GM21360 (cell line): Measurements from ENCODE around the gene KRTAP19-5.
"Not testable (repeated sequence)": the region's sequence is repeated elsewhere in the genome, so short reads cannot be mapped to it uniquely, and the experiment has no call there.

Experiments used
- ATAC-seq: cut with Tn5 transposase; IDR thresholded peaks from one replicate; pipeline ENCODE4 v1.9.1; 2021; ENCODE audit warnings: mild to moderate bottlenecking, moderate library complexity; ENCODE audit not compliant: unreplicated experiment

The KRTAP19-5 gene

GRCh38 chr21:30502041-30502440 lies at the start of gene KRTAP19-5:
KRTAP19-5 (minus strand) TSS chr21:30502141; CDS start chr21:30502090, 51 bp downstream.
- no peak for ATAC-seq

- ATAC-seq: no peak
Measured at GRCh38 chr21:30541764-30542163, 39.8 kb upstream of the KRTAP19-5 start, which contains the start of gene KRTAP19-6. KRTAP19-6 (minus strand) TSS chr21:30541864; CDS start chr21:30541833, 31 bp downstream.

- no peak for ATAC-seq
Measured at GRCh38 chr21:30518876-30519275, 16.9 kb upstream of the KRTAP19-5 start.

GRCh38 chr21:30515681-30516080 lies 13.7 kb upstream of the KRTAP19-5 start:
- no peak for ATAC-seq

- ATAC-seq: not testable (repeated sequence)
Measured at GRCh38 chr21:30505621-30506205, 3.8 kb upstream of the KRTAP19-5 start.

GRCh38 chr21:30497065-30497464 lies 4.9 kb downstream of the KRTAP19-5 start, which contains the start of gene KRTAP19-4:
KRTAP19-4 (minus strand) TSS chr21:30497165; CDS start chr21:30497110, 55 bp downstream.
- no peak for ATAC-seq

GRCh38 chr21:30491963-30492428 lies 9.9 kb downstream of the KRTAP19-5 start, which contains the start of gene KRTAP19-3:
KRTAP19-3 (minus strand) TSS chr21:30492013; CDS start chr21:30491957, 56 bp downstream.
- ATAC-seq: no peak

GRCh38 chr21:30487336-30487735 lies 14.6 kb downstream of the KRTAP19-5 start, which contains the start of gene KRTAP19-2:
KRTAP19-2 (minus strand) TSS chr21:30487436; CDS start chr21:30487348, 88 bp downstream.
- no peak for ATAC-seq

GRCh38 chr21:30486180-30486579 lies 15.8 kb downstream of the KRTAP19-5 start:
- ATAC-seq: no peak

GRCh38 chr21:30482130-30482529 lies 19.8 kb downstream of the KRTAP19-5 start:
- no peak for ATAC-seq

- ATAC-seq: no peak
Measured at GRCh38 chr21:30480145-30480544, 21.8 kb downstream of the KRTAP19-5 start, which contains the start of gene KRTAP19-1. KRTAP19-1 (minus strand) TSS chr21:30480367; CDS start chr21:30480317, 50 bp downstream.

- no peak for ATAC-seq
Measured at GRCh38 chr21:30479259-30479658, 22.7 kb downstream of the KRTAP19-5 start.

GRCh38 chr21:30478004-30478403 lies 23.9 kb downstream of the KRTAP19-5 start:
- ATAC-seq: no peak

GRCh38 chr21:30468900-30469714 lies 32.8 kb downstream of the KRTAP19-5 start:
- ATAC-seq: no peak

GRCh38 chr21:30463713-30464112 lies 38.2 kb downstream of the KRTAP19-5 start:
- no peak for ATAC-seq
